PC-9 (cell line): ENCODE results near the gene NUP210.

ENCODE experiments used
- EZH2 ChIP-seq: fragments of 200-600 bp; sonication (generic); IDR thresholded peaks from 2 replicates; pipeline ENCODE4 v1.8.0; 2017; ENCODE audit warnings: antibody characterized with exemption, low read depth
- TF ChIP-seq, protein P1 (sequence below): fragments of 200-600 bp; sonication (generic); conservative IDR thresholded peaks from 2 replicates; pipeline ENCODE4 v1.6.1; 2017; ENCODE audit warnings: mixed run types, antibody characterized with exemption, mild to moderate bottlenecking, moderate library complexity

DNA sequence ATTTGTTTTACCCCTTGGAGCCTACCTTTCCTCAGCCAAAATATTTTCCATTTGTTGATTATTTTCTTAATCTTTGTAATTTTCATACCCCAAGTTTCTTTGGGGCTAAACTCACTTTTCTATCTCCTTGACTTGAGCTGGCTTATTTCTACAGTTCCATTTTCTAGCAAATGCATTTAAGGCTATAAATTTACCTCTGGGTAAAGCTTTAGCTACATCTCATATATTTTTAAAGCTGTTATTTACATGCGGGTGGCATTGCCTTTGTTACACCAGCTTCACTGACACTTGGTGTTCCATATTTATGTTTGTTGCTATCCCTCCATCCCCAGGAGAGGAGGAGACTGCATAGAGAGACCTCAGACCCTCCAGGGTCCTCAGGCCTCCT, 136.3 kb downstream of the NUP210 start:
- TF ChIP-seq, protein P1, sequence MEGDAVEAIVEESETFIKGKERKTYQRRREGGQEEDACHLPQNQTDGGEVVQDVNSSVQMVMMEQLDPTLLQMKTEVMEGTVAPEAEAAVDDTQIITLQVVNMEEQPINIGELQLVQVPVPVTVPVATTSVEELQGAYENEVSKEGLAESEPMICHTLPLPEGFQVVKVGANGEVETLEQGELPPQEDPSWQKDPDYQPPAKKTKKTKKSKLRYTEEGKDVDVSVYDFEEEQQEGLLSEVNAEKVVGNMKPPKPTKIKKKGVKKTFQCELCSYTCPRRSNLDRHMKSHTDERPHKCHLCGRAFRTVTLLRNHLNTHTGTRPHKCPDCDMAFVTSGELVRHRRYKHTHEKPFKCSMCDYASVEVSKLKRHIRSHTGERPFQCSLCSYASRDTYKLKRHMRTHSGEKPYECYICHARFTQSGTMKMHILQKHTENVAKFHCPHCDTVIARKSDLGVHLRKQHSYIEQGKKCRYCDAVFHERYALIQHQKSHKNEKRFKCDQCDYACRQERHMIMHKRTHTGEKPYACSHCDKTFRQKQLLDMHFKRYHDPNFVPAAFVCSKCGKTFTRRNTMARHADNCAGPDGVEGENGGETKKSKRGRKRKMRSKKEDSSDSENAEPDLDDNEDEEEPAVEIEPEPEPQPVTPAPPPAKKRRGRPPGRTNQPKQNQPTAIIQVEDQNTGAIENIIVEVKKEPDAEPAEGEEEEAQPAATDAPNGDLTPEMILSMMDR, result no peak
- TF ChIP-seq EZH2, result no peak
